CD14-positive monocyte (primary cell): Measurements from ENCODE around the gene VIPR1. TPM values are rescaled to one million over a fixed set of nuclear protein-coding genes. Genes with fewer than 3 reads are reported as not detected.
A peak's percentile ranks its signal among the peaks of the same experiment; 100 is the strongest.

Experiments
- DNase-seq, 3 donors: peaks; one replicate each; pipeline ENCODE4 v3.0.0-alpha.2; 2011 to 2022
- H2AFZ ChIP-seq: 2 replicates; pipeline ENCODE4 v1.6.0; 2012; ENCODE audit warnings: mild to moderate bottlenecking, low read depth, low read length, inconsistent platforms; ENCODE audit not compliant: insufficient read depth, poor library complexity, severe bottlenecking
- H3K27ac ChIP-seq, 2 donors: 1 replicate in 1 of 2; 2 replicates in 1 of 2; pipeline ENCODE4 v1.5.1; 2012 to 2013; ENCODE audit warnings: low read length in 2 of 2, control low read depth in 1 of 2, inconsistent platforms in 1 of 2, low read depth in 1 of 2, mild to moderate bottlenecking in 1 of 2
- H3K27me3 ChIP-seq, 2 donors: one replicate each; pipeline versions ENCODE4 v1.6.0 to v1.6.1; 2011 to 2013; ENCODE audit warnings: low read length in 2 of 2; ENCODE audit not compliant: control insufficient read depth in 2 of 2, insufficient read depth in 2 of 2
- H3K36me3 ChIP-seq, 2 donors: replicated peaks in 1 of 2; 1 replicate in 1 of 2; 2 replicates in 1 of 2; pipeline versions ENCODE4 v1.5.1 to v1.6.1; 2012 to 2013; ENCODE audit warnings: low read length in 2 of 2, control low read depth in 1 of 2, inconsistent platforms in 1 of 2, mild to moderate bottlenecking in 1 of 2; ENCODE audit not compliant: insufficient read depth in 2 of 2, control insufficient read depth in 1 of 2
- H3K4me1 ChIP-seq, 2 donors: 1 replicate in 1 of 2; 2 replicates in 1 of 2; pipeline versions ENCODE4 v1.5.1 to v1.6.1; 2012 to 2013; ENCODE audit warnings: low read length in 2 of 2, control low read depth in 1 of 2, inconsistent platforms in 1 of 2, mild to moderate bottlenecking in 1 of 2, moderate library complexity in 1 of 2; ENCODE audit not compliant: insufficient read depth in 2 of 2, control insufficient read depth in 1 of 2
- H3K4me2 ChIP-seq: replicated peaks from 2 replicates; pipeline ENCODE3; 2012; ENCODE audit warnings: low read length, moderate library complexity, mild to moderate bottlenecking; ENCODE audit not compliant: poor library complexity, severe bottlenecking; ENCODE audit errors: extremely low read depth
- H3K4me3 ChIP-seq, 3 experiments: fragments of 200-600 bp in 1 of 3; sonication (generic) in 1 of 3; replicated peaks in 1 of 3; 1 replicate in 2 of 3; 2 replicates in 1 of 3; pipeline ENCODE4 v1.5.1; 2011 to 2013; ENCODE audit warnings: low read length in 3 of 3, mild to moderate bottlenecking in 3 of 3, control low read depth in 2 of 3, low read depth in 2 of 3, inconsistent platforms in 1 of 3, moderate library complexity in 1 of 3
- H3K79me2 ChIP-seq: 2 replicates; pipeline ENCODE4 v1.6.0; 2012; ENCODE audit warnings: mild to moderate bottlenecking, control low read depth, inconsistent platforms, low read length, moderate library complexity; ENCODE audit not compliant: insufficient read depth
- H3K9ac ChIP-seq: 2 replicates; pipeline ENCODE4 v1.6.0; 2017; ENCODE audit warnings: low read length, mild to moderate bottlenecking; ENCODE audit not compliant: insufficient read depth, poor library complexity, severe bottlenecking
- H3K9me3 ChIP-seq, 2 donors: replicated peaks in 1 of 2; 1 replicate in 1 of 2; 2 replicates in 1 of 2; pipeline versions ENCODE4 v1.5.1 to v1.6.1; 2012 to 2013; ENCODE audit warnings: low read length in 2 of 2, control low read depth in 1 of 2; ENCODE audit not compliant: control insufficient read depth in 1 of 2, insufficient read depth in 1 of 2
- H4K20me1 ChIP-seq: 2 replicates; pipeline ENCODE4 v1.6.0; 2012; ENCODE audit warnings: mild to moderate bottlenecking, low read length, control low read depth, moderate library complexity; ENCODE audit not compliant: insufficient read depth
- H3K27ac Mint-ChIP-seq, 7 donors: one replicate each; pipeline ENCODE4 v1.8.0; 2020; ENCODE audit warnings: mild to moderate bottlenecking in 7 of 7, mixed read lengths in 7 of 7, moderate library complexity in 6 of 7, inconsistent platforms in 2 of 7
- H3K27me3 Mint-ChIP-seq, 3 donors: one replicate each; pipeline ENCODE4 v1.8.0; 2021 to 2022; ENCODE audit warnings: low read depth in 3 of 3, mild to moderate bottlenecking in 3 of 3, mixed read lengths in 3 of 3, moderate library complexity in 3 of 3, inconsistent platforms in 1 of 3
- H3K36me3 Mint-ChIP-seq, 2 donors: one replicate each; pipeline ENCODE4 v1.8.0; 2020; ENCODE audit warnings: mixed read lengths in 2 of 2, inconsistent platforms in 1 of 2, mild to moderate bottlenecking in 1 of 2
- H3K4me1 Mint-ChIP-seq: one replicate; pipeline ENCODE4 v1.8.0; 2020; ENCODE audit warnings: mild to moderate bottlenecking, mixed read lengths
- H3K4me3 Mint-ChIP-seq, 2 donors: one replicate each; pipeline ENCODE4 v1.8.0; 2020; ENCODE audit warnings: mild to moderate bottlenecking in 2 of 2, mixed read lengths in 2 of 2, moderate library complexity in 1 of 2
- H3K9me3 Mint-ChIP-seq, 7 donors: one replicate each; pipeline ENCODE4 v1.8.0; 2020 to 2022; ENCODE audit warnings: mixed read lengths in 7 of 7, mild to moderate bottlenecking in 6 of 7, moderate library complexity in 6 of 7, inconsistent platforms in 2 of 7
- CTCF ChIP-seq: fragments of 200-600 bp; IDR thresholded peaks from one replicate; pipeline ENCODE4 v1.8.0; 2022; ENCODE audit warnings: antibody characterized with exemption, mild to moderate bottlenecking
- WGBS: methylation state at CpG from one replicate; pipeline ENCODE4 v1.1.5; 2013; ENCODE audit warnings: missing lambda C conversion rate; ENCODE audit not compliant: insufficient coverage; 5-methylcytosine and 5-hydroxymethylcytosine counted together
- intact Hi-C, 2 donors: fragments of 100-400 bp; cut with micrococcal nuclease; formaldehyde crosslinking; loops; one replicate each; pipeline versions ENCODE4 v1.15.0 to v1.15.1; 2023
- polyA plus RNA-seq, 3 donors: library from polyadenylated mRNA; depleted of rRNA in 1 of 3; unstranded in 2 of 3; stranded (reverse) in 1 of 3; fragments of 300-500 nt in 2 of 3; fragments of >200 nt in 1 of 3; fragmentation: Illumina TruSeq in 2 of 3; gene quantifications; 1 replicate in 2 of 3; 2 replicates in 1 of 3; pipeline ENCODE4 v1.2.3, GENCODE V29; 2012 to 2021

Gene VIPR1
- polyA plus RNA-seq, 3 donors = 15.5 to 80.9 (median 16.0) TPM

GRCh38 chr3:42557854-42558253 is 55.4 kb downstream of the VIPR1 start:
- no peak overlapping the region for H3K9ac ChIP-seq
- H3K4me1 ChIP-seq = no peaks in the 10 kb centered on the region
- Mint-ChIP-seq H3K4me3 (no peak overlapping the region), H3K36me3 (peaks cover 71 to 90% of the 10 kb centered on the region in 2 donors), H3K27me3 (peaks cover 0 to 2% (median 0%) of the 10 kb centered on the region in 3 donors), H3K27ac (no peak overlapping the region), H3K9me3 (no peaks in the 10 kb centered on the region), H3K4me1 (peaks cover 2% of the 10 kb centered on the region)
- no peak overlapping the region for H3K4me2 ChIP-seq
- no peak overlapping the region for H2AFZ ChIP-seq
- no peak for DNase-seq
- H3K36me3 ChIP-seq = peaks cover 77 to 96% of the 10 kb centered on the region in 2 donors
- TF ChIP-seq CTCF = no peak
- no peaks in the 10 kb centered on the region for H4K20me1 ChIP-seq
- H3K79me2 ChIP-seq = no peaks in the 10 kb centered on the region
- intact Hi-C loops = no loop called here
- no peak overlapping the region for H3K27ac ChIP-seq
- H3K27me3 ChIP-seq = no peaks in the 10 kb centered on the region
- no peaks in the 10 kb centered on the region for H3K9me3 ChIP-seq
- no peak overlapping the region for H3K4me3 ChIP-seq

GRCh38 chr3:42562047-42562907 is 59.8 kb downstream of the VIPR1 start:
- Mint-ChIP-seq H3K36me3 (peaks cover 72 to 90% of the 10 kb centered on the region in 2 donors), H3K27me3 (peaks cover 0 to 2% (median 0%) of the 10 kb centered on the region in 3 donors), H3K27ac (peak overlapping the region in 1 of 7 donors; percentile 47), H3K4me1 (peaks cover 2% of the 10 kb centered on the region), H3K4me3 (no peak overlapping the region), H3K9me3 (no peaks in the 10 kb centered on the region)
- Histone ChIP-seq H3K36me3 (peaks cover 66 to 97% of the 10 kb centered on the region in 2 donors), H4K20me1 (no peaks in the 10 kb centered on the region), H2AFZ (no peak overlapping the region), H3K79me2 (no peaks in the 10 kb centered on the region), H3K9ac (no peak overlapping the region), H3K4me3 (no peak overlapping the region), H3K4me2 (no peak overlapping the region), H3K27ac (no peak overlapping the region), H3K4me1 (no peaks in the 10 kb centered on the region), H3K27me3 (no peaks in the 10 kb centered on the region), H3K9me3 (no peaks in the 10 kb centered on the region)
- intact Hi-C loops = no loop called here
- WGBS = 75% methylated on average over 1 of the region's 3 CpGs
- TF ChIP-seq CTCF = no peak
- DNase-seq = no peak
